Measurements from ENCODE around the gene SYNRG. TPM values are rescaled to one million over a fixed set of nuclear protein-coding genes. Genes with fewer than 3 reads are reported as not detected.

The SYNRG gene
- total and polyA plus RNA-seq, 4 donors: 6.5 to 20.5 (median 15.9) TPM

DNA sequence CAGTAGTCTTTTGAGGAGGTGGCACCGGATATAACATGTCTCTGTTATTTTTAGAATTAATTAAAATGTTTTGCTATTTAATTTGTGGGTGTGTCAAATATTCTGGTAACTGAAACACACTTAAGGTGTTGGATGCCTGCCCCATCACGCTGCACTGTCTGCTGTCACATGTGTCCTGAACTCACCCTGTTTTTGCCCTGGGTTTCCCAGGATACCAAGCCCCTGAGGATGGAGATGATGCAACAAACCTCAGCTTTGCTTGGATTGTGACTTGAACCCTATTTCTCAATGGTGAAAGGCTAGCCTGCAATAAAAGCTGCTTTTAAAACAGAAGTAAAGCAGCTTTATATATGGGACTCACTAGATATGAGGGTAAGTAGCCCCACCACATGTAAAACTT, 131.0 kb downstream of the SYNRG start:
- H3K9me3 ChIP-seq (ENCODE audit: control insufficient read depth in 4 of 4, low read length in 3 of 4): no peaks in the 10 kb centered on the region
- H3K27me3 ChIP-seq (ENCODE audit: control insufficient read depth in 4 of 4, insufficient read depth in 4 of 4, low read length in 3 of 4): no peaks in the 10 kb centered on the region
- H3K4me3 ChIP-seq (ENCODE audit: low read depth in 1 of 3, low read length in 3 of 3): no peak overlapping the region
- H3K27ac ChIP-seq (ENCODE audit: low read depth in 1 of 2, low read length in 2 of 2): no peak overlapping the region
- WGBS: 89% methylated on average over 2 of the region's 2 CpGs
- TF ChIP-seq, protein P1, sequence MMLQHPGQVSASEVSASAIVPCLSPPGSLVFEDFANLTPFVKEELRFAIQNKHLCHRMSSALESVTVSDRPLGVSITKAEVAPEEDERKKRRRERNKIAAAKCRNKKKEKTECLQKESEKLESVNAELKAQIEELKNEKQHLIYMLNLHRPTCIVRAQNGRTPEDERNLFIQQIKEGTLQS (IDR thresholded peaks at IDR 0.05): no peak
- TF ChIP-seq, protein P2, sequence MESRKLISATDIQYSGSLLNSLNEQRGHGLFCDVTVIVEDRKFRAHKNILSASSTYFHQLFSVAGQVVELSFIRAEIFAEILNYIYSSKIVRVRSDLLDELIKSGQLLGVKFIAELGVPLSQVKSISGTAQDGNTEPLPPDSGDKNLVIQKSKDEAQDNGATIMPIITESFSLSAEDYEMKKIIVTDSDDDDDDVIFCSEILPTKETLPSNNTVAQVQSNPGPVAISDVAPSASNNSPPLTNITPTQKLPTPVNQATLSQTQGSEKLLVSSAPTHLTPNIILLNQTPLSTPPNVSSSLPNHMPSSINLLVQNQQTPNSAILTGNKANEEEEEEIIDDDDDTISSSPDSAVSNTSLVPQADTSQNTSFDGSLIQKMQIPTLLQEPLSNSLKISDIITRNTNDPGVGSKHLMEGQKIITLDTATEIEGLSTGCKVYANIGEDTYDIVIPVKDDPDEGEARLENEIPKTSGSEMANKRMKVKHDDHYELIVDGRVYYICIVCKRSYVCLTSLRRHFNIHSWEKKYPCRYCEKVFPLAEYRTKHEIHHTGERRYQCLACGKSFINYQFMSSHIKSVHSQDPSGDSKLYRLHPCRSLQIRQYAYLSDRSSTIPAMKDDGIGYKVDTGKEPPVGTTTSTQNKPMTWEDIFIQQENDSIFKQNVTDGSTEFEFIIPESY (IDR thresholded peaks at IDR 0.05): no peak
- no peak for TF ChIP-seq YY1 (IDR thresholded peaks at IDR 0.05)
- no peak for TF ChIP-seq GABPA (IDR thresholded peaks at IDR 0.05 in 1 of 2, conservative IDR thresholded peaks at IDR 0.05 in 1 of 2)
- TF ChIP-seq FOXA2 (IDR thresholded peaks at IDR 0.05): no peak
- TF ChIP-seq, protein P3, sequence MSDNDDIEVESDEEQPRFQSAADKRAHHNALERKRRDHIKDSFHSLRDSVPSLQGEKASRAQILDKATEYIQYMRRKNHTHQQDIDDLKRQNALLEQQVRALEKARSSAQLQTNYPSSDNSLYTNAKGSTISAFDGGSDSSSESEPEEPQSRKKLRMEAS (IDR thresholded peaks at IDR 0.05): no peak
- TF ChIP-seq, protein P4, sequence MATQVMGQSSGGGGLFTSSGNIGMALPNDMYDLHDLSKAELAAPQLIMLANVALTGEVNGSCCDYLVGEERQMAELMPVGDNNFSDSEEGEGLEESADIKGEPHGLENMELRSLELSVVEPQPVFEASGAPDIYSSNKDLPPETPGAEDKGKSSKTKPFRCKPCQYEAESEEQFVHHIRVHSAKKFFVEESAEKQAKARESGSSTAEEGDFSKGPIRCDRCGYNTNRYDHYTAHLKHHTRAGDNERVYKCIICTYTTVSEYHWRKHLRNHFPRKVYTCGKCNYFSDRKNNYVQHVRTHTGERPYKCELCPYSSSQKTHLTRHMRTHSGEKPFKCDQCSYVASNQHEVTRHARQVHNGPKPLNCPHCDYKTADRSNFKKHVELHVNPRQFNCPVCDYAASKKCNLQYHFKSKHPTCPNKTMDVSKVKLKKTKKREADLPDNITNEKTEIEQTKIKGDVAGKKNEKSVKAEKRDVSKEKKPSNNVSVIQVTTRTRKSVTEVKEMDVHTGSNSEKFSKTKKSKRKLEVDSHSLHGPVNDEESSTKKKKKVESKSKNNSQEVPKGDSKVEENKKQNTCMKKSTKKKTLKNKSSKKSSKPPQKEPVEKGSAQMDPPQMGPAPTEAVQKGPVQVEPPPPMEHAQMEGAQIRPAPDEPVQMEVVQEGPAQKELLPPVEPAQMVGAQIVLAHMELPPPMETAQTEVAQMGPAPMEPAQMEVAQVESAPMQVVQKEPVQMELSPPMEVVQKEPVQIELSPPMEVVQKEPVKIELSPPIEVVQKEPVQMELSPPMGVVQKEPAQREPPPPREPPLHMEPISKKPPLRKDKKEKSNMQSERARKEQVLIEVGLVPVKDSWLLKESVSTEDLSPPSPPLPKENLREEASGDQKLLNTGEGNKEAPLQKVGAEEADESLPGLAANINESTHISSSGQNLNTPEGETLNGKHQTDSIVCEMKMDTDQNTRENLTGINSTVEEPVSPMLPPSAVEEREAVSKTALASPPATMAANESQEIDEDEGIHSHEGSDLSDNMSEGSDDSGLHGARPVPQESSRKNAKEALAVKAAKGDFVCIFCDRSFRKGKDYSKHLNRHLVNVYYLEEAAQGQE (IDR thresholded peaks at IDR 0.05): no peak
- TF ChIP-seq HNF4G (IDR thresholded peaks at IDR 0.05): no peak
- no peak for TF ChIP-seq NR2F2 (IDR thresholded peaks at IDR 0.05)
- no peak for TF ChIP-seq JUND (IDR thresholded peaks at IDR 0.05)
- TF ChIP-seq, protein P5, sequence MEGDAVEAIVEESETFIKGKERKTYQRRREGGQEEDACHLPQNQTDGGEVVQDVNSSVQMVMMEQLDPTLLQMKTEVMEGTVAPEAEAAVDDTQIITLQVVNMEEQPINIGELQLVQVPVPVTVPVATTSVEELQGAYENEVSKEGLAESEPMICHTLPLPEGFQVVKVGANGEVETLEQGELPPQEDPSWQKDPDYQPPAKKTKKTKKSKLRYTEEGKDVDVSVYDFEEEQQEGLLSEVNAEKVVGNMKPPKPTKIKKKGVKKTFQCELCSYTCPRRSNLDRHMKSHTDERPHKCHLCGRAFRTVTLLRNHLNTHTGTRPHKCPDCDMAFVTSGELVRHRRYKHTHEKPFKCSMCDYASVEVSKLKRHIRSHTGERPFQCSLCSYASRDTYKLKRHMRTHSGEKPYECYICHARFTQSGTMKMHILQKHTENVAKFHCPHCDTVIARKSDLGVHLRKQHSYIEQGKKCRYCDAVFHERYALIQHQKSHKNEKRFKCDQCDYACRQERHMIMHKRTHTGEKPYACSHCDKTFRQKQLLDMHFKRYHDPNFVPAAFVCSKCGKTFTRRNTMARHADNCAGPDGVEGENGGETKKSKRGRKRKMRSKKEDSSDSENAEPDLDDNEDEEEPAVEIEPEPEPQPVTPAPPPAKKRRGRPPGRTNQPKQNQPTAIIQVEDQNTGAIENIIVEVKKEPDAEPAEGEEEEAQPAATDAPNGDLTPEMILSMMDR (IDR thresholded peaks at IDR 0.05; ENCODE audit: low read depth, low read length, missing input control): no peak
- no peak for TF ChIP-seq RAD21 (IDR thresholded peaks at IDR 0.05)
- H3K36me3 ChIP-seq (ENCODE audit: control insufficient read depth in 4 of 4, insufficient read depth in 3 of 4, low read depth in 1 of 4, low read length in 3 of 4): peaks cover 8 to 48% (median 31%) of the 10 kb centered on the region in 4 donors
- no peak overlapping the region for H3K9ac ChIP-seq (ENCODE audit: low read depth in 1 of 2, low read length in 2 of 2)
- no peak for DNase-seq (ENCODE audit: low spot score)
- no peaks in the 10 kb centered on the region for H3K4me1 ChIP-seq (ENCODE audit: control insufficient read depth in 4 of 4, insufficient read depth in 4 of 4, low read length in 3 of 4)

DNA sequence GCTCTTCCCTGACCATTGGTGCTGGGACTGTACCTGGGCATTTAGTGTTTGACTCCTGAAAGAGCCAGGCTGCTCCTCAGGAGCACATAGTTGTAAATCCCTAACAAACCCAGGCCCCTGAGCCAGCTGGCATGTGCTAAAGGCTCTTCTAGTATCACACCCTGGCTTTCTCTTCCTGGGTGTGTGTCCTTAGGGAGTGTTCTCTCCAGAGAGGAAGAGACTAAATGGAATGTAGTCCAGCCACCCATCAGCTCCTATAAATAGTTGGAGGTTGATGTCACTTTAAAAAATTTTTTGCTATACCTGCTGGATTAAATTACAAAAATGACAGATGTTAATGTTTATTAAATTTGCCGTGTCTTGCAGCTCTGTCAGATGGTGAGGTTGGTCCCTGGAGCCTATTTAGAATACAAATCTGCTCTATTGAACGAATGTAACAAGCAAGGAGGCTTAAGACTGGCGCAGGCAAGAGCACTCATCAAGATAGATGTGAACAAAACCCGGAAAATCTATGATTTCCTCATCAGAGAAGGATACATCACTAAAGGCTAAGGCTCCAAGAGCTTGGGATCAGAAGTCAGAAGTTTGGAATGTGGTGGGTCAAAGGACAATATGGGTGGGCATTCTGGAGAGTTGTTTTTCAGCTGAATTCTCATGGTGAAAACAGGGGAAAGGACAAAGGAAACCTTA, 132.6 kb downstream of the SYNRG start:
- TF ChIP-seq GABPA (IDR thresholded peaks at IDR 0.05 in 1 of 2, conservative IDR thresholded peaks at IDR 0.05 in 1 of 2) (no peak), HNF4A (conservative IDR thresholded peaks at IDR 0.05) (no peak), TAF1 (conservative IDR thresholded peaks at IDR 0.05) (no peak), RAD21 (IDR thresholded peaks at IDR 0.05) (no peak), SP1 (IDR thresholded peaks at IDR 0.05) (no peak), NR2F2 (IDR thresholded peaks at IDR 0.05) (peak; percentile 62), FOXA1 (IDR thresholded peaks at IDR 0.05) (no peak)
- TF ChIP-seq, protein P1 (IDR thresholded peaks at IDR 0.05): no peak
- TF ChIP-seq, protein P4 (IDR thresholded peaks at IDR 0.05): no peak
- no peaks in the 10 kb centered on the region for H3K9me3 ChIP-seq (ENCODE audit: control insufficient read depth in 4 of 4, low read length in 3 of 4)
- H3K27ac ChIP-seq (ENCODE audit: low read depth in 1 of 2, low read length in 2 of 2): no peak overlapping the region
- 82% methylated on average over 4 of the region's 4 CpGs for WGBS
- no peaks in the 10 kb centered on the region for H3K4me1 ChIP-seq (ENCODE audit: control insufficient read depth in 4 of 4, insufficient read depth in 4 of 4, low read length in 3 of 4)
- H3K27me3 ChIP-seq (ENCODE audit: control insufficient read depth in 4 of 4, insufficient read depth in 4 of 4, low read length in 3 of 4): no peaks in the 10 kb centered on the region
- peaks cover 10 to 55% (median 35%) of the 10 kb centered on the region in 4 donors for H3K36me3 ChIP-seq (ENCODE audit: control insufficient read depth in 4 of 4, insufficient read depth in 3 of 4, low read depth in 1 of 4, low read length in 3 of 4)
- no peak overlapping the region for H3K4me3 ChIP-seq (ENCODE audit: low read depth in 1 of 3, low read length in 3 of 3)
- DNase-seq (ENCODE audit: low spot score): no peak
- H3K9ac ChIP-seq (ENCODE audit: low read depth in 1 of 2, low read length in 2 of 2): no peak overlapping the region

Measured in liver (tissue), 9 donors.